ENCODE data around the gene AKAP5. TPM values are rescaled to one million over a fixed set of nuclear protein-coding genes. Genes with fewer than 3 reads are reported as not detected.
A peak's percentile ranks its signal among the peaks of the same experiment; 100 is the strongest.

Gene AKAP5
- polyA plus RNA-seq, 1 donor = 9.3 TPM

DNA sequence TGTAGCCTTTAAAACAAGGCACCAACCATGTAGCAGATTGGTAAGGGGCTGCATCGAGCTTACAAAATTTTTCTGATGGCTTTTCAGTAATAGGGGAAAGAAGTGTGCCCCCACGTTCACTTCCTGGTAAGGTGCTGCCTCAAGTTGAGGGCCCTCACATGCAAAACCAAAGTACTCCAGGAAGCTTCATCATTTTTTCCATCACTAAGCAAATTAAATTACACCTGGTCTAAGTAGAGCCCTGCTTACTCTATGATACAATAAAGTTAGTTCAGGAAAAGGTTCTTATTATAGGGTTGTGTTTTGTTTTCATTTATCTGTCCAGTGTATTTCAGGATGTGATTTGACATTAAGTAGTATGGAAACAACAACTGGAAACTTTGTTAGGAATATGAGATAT, 15.0 kb upstream of the AKAP5 start:
- DNase-seq = no peak

DNA sequence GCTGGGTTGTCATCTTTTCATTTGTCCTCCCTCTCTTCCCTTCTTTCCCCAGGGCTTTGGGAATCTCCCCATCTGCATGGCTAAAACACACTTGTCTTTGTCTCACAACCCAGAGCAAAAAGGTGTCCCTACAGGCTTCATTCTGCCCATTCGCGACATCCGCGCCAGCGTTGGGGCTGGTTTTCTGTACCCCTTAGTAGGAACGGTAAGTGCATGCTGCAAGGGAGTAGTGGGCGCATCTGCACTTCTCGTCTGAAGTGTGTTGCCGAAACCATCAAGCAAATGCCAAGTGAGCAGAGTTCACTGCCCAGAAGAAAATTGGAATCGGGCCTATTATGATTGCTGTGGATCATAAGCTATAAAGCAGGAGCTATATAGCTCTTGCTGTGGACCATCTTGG, 10.6 kb upstream of the AKAP5 start:
- no peak for DNase-seq

DNA sequence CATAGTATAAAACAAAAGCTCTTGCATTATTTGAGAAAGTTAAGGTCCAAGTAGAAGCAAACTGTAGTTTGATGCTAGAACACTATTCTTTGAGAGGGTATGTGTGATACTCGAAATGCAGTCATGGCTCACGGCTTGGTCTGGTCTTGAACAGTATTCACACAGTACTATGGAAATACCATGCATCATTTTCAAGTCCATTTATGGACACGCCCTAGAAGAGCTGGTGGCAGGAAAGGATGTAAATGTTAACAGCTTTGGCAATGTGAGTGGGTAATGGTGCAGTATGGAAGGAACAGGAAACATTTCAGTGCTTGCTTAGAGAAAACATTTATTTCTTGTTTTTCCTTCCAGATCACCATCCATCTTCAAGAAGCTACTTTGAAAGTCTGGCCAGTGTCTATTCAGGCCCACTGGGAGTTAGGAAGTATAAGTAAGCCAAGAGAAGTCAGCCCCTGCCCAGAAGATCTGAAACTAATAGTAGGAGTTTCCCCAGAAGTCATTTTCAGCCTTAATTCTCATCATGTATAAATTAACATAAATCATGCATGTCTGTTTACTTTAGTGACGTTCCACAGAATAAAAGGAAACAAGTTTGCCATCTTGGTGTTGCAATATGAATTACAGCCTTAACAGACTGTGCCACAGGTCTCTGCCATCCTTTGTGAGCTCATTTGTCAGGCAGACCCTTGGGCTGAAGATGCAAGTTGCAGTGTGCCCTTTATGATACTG, 5.7 kb upstream of the AKAP5 start:
- DNase-seq = no peak

DNA sequence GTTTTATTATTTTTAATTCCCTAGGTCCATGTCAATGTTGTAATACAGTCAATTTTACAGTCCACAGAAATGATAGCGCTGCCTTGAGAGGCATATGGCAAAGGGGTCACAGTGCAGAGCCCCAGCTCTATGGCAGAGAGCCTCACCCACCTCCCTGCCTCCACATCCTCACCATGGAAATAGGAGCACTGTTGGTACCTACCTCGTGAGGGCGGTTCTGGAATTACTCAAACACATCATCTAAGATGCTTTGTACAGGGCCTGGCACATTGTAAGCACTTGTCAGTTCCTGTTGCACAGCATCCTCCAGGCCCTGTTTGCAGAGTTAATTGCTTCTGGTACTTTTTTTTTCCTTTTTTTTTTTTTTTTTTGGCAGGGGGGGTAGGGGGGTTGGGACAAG, 4.1 kb upstream of the AKAP5 start:
- no peak for DNase-seq

DNA sequence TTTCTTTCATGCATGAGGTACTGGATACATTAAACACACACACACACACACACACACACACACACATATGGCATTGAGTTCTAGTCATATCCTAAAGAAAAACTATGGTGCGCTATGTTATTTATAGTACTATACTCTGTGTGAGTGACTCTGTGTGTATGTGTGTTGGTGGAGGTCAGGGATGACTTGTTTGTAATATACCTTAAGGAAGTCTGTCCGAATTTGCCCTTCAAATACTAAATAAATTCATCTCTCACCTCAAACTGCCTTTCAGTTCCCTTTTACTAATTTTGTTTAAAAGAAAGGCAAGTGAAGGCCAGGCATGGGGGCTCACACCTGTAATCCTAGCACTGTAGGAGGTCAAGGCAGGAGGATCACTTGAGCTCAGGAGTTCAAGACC, 2.1 kb upstream of the AKAP5 start:
- no peak for DNase-seq

DNA sequence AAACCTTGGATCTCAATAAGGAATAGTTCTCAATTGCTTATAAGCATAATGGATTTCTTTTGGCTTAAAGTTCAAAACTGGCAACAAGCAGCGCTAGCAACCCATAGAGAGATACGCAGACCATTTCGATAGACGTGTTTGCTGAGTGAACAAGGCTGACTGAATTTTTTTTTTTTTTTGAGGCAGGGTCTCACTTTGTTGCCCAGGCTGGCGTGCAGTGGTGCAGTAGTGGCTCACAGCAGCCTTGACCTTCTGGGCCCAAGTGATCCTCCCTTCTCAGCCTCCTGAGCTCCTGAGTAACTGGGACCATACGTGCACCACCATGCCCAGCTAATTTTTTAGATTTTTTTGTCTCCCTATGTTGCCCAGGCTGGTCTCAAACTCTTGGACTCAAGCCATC, 1.4 kb upstream of the AKAP5 start:
- no peak for DNase-seq

DNA sequence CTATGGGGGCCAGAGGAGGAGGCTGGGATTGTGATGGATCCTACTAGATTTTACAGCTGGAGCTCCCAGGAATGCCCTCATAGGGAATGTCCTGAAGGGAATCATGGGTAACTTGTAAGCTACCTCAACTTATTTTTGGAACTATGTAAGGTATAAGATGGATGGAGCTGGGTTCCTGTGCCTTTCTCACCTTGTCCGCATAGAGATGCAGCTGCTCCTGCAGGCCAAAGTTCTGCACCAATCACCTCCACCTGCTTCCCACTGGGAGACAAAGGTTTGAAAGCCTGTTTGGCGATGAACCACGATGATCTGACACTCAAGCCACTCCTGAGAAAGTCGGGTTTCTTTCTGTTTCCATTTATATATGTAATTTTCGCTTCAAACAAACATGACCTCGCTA, 648 bp upstream of the AKAP5 start:
- no peak for DNase-seq

DNA sequence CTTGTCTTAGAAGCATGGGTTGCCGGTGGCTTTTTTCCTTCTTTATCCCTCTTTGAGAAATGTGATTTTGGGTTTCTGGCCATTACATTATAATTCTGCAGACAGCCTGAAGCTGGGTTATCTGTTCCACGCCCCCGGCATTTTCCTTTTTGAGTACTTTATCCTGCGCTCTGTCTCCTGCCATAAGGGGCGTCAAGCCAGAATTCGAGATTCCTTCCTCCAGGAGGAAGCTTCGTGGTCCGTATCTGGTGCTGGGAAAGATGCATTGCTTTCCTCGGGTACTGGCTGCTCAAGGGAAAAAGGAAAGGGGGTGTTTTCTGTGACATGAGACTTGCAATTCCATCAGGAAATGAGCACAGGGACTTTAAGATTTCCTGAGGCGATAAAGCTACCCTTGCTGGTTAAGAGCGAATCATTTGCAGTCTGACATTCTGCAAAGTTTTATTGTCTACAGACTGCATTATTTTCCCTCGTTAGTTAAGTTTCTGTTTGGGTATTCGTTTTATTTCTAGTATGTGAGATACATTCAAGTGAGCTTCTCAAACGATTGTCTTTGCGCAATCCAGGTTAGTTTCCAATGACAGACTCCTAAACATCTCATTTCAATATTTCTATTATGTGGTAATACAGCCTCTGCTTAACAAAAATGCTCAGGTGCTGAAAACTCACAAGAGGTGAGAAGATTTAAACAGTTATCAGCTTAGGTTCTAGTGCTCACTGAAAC, 694 bp downstream of the AKAP5 start:
- DNase-seq = peak; percentile 48

DNA sequence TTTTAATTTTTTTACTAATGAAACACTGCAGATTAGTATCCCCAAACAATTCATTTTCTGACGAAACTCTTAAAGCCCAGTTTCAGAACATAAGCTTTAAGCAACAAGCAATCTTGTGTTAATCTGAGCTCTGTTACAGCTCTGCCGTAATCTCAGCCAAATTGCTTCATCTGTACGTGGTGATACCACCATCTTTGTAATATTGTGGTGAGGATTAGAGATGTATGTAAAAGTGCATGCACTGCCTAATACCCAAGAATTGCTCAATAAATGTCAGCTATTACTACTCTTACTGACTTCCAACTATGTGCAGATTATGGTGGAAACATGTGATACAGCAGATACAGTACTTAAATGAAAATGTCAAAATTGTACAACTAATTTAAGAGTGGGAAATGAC, 1.8 kb downstream of the AKAP5 start:
- DNase-seq = no peak

DNA sequence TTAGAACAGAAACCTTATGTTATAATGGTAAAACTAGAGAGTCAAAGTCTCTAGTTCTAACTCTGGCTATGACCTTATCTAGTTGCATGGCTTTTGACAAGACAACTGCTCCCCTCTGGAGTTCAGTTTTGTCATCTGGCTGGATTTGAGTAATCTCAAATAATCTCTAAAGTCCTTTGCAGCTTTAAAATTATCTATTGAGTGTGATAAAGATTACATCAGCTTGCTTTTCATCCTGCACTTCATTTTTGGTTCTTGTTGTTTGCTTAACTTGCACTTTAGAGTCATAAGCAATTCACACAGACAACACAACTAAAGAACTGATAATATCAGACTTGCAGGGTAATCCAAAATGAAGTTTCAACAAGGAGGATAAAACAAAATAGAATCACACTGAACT, 2.3 kb downstream of the AKAP5 start:
- no peak for DNase-seq

DNA sequence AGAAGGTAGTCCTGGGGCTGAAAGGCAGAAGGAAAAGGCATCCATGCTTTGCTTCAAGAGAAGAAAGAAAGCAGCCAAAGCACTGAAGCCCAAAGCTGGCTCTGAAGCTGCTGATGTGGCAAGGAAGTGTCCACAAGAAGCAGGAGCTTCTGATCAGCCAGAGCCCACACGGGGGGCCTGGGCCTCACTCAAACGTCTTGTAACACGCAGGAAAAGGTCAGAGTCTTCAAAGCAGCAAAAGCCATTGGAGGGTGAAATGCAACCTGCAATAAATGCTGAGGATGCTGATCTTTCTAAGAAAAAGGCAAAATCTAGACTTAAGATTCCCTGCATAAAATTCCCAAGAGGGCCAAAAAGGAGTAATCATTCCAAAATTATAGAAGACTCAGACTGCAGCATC, 3.2 kb downstream of the AKAP5 start:
- no peak for DNase-seq

DNA sequence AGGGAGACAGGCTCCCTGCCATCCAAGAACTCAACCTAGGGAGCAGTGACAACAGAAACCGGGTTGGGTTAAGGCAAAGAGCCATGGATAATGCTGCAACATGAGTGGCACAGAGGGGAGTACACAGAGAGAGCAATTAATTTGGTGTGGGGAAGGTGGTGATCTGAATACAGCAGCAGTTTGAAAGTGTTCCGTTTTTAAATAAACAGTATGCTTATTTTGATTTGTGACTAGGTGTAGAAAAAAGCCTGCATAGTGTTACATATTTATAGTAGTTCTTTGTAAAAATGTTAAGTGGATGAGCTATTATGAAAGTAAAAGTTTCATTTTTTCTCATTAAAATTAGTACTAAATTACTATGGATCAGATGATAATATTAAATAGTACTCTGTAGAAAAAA, 8.7 kb downstream of the AKAP5 start:
- no peak for DNase-seq

DNA sequence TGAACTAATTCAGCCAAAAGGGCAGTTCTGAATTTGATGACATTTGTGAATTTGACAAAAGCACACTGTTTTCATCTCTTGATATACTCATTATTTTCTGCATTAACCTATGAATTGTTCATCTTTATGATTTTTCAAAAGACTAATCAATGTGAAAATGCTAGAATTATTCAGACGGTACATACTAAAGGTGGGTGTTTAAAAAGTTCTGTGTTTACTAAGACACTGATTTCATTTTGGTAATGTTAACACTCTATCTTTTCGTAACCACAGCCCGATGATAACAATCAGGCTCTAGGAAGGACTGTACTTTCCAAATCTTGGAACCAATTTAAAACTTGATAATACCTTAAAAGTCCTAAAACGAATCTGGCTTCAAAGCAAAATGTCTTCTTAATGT, 9.4 kb downstream of the AKAP5 start:
- DNase-seq = no peak

DNA sequence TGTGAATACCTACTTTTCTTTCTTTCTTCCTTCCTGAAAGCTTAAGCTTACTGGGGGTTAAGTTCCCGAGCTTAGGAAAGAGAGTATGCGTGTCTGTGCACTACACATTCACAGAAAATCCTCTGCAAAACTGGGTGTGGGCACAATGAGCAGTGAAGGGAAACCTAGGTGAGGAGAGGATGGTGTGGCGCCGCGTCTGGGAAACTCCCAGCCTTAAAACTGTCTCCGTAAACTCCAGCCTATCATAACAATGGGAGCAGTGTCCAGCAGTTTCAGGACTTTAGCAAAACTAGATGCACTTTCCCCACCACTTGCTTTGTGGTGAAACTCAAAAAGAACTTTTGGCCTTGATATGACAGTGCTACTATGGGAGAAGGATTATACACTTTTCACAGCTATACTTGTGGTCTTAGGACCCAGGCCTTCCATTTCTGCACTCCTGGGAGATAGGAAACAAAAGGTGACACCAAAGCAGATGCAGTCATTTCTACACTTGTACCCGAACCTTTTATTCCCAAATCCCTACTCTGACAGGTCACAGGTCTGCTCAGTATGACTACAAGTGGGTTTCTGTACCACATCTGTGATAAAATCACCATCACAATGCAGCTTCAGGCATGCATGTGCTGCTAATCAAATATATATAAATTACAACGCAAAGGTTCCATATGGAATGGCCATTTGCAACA, 10.4 kb downstream of the AKAP5 start:
- DNase-seq = no peak

DNA sequence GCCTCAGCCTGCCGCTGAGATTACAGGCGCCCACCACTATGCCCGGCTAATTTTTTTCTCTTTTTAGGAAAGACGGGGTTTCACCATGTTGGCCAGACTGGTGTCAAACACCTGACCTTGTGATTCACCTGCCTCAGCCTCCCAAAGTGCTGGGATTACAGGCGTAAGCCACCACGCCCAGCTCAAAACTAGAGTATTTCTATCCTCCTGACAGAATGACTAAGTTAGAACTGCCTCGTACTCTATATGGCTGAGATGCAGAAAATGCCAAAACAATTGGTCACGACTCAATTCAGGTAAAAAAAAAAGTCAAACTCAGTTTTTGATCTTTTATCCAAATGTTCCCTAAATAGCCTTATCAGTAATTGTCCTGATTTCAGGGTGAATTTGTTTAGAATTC, 11.1 kb downstream of the AKAP5 start:
- DNase-seq = no peak

DNA sequence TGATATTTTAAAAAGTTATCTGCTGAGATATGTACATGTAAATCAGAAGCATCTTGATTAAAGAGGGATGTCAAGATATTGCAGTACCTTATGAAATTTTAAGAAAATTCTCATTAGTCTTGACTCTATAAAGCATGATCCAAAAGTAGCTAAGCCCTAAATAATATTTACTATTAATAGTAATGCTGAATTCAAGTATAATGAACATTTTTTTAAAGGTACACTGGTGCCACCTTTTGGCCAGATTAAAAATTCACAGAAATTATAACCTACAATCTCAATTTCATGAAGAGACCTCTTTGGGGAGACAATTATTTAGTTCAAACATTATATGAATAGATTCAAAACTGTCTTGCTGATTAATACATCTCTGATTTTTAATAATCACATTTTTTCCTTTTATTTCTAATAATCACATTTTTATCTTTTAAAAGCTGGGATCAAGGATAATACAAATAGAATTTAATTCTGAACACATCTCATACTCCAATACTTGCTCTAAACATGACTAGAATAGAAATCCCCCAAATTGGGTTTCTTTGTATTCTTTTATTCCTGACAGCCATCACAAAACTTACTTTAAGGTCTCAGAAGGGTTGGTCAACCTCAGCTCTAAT, 13.4 kb downstream of the AKAP5 start:
- DNase-seq = no peak

DNA sequence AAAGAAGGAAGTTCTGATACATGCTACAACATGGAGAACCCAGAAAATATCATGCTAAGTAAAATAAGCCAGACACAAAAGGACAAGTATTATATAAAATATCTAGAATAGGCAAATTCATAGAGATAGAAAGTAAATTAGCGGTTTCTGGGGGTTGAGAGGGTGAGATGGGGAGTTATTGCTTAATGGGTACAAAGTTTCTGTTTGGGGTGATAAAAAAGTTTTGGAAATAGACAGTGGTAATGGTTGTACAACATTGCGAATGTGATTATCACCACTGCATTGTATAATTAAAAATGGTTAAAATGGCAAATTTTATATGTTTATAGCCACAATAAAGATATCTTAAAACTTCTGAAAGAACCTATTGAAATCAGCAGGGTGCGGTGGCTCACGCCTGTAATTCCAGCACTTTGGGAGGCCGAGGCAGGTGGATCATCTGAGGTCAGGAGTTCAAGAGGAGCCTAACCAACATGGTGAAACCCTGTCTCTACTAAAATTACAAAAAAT, 23.3 kb downstream of the AKAP5 start:
- no peak for DNase-seq

DNA sequence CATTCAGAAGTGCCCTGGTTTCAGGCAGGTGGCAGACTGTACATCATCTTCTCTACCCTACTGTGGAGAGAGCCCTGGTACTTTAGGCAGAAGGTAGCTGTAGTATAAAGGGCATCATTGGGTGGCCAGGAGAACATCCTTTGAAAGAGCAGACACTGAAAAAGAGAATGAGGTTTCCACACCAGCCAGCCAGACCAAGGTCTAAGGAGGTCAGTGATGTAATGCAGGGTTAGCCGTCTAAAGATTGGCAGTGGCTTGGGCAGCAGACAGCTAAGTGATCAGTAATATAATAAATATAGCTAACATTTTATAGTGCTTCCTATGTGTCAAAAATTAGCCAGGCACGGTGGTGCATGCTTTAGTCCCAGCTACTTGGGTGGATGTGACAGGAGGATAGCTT, 26.3 kb downstream of the AKAP5 start:
- DNase-seq = no peak

DNA sequence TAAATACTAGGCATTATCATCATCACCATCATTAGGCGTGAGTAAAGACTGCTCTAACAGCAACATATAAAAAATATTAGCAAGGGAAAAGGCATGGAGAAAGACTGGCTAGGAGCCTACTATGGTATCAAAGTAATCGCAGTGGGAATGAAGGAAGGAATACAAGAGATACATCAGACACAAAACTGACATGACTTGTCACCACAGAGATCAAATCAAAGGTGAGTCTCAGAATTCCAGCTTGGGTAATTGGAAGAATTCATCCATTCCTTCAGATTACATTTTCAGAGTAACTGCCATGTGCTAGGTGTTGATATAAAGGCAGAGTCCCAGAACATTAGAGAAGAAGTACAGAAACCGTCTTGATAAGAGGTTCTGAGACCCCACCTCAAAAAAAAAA, 28.2 kb downstream of the AKAP5 start:
- DNase-seq = no peak

DNA sequence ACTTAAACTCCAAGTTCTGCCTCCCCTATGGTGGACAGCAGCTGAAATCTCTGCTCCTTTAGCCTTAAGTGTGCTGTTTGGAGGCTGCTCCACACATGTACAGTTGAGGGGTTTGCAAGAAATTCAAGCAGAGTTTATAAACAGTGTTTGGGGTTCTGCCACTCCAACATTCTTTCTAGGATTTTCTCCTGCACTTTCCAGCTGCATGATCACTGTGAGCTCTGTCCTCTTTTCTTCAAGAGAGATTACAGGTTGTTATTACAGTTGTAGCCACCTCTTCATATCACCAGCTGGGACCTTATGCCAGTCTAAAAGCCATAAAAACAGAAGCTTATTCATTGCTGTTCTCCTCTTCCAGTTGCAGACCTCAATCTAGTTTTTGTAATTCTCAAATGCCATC, 30.0 kb downstream of the AKAP5 start:
- no peak for DNase-seq

DNA sequence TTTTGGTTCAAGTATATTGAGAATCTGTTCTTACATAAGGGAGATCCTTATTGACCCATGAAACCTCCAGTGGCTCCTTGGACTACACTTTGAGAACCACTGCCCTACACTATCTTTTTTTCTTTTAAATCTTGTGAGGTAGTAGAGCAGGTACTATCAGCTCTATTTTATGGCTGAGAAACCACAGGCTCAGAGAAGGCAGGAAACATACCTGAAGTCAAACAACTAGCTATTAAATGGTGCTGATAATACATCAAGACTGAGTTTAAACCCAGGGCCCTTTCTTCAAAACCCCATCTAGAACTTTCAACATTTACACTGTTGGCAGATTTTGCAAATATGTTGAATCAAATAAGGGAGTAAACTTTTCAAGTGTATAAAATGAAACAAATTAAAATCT, 31.5 kb downstream of the AKAP5 start:
- DNase-seq = no peak

DNA sequence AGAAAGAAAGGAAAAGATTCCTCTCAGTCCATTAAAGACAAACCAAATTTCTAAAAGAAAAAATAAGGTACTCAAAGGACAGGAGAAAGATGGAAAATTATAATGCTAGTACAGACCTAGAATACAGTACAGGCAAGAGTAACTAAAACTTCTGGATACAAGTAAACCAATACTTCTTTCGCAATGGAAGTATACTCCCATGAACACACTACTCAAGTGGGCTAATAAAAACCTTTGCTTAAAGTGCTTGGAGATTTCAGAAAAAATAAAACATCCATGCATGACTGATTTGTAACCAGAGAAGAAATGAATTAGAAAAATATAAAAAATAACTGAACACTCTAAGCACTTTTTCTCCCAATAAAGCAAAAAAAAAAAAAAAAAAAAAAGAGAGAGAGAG, 34.8 kb downstream of the AKAP5 start:
- no peak for DNase-seq

Data from left kidney (tissue), 2 donors.